TTC549 (cell line): Measurements from ENCODE around the gene HERPUD2.

Experiments used
- FAIRE-seq: peaks from 2 replicates; lab custom pipeline; 2012; peaks lifted over from hg19 to GRCh38; lab: Jason Lieb, UNC

The HERPUD2 gene

GRCh38 chr7:35694784-35695472, at the start of gene HERPUD2:
HERPUD2 (minus strand) TSS chr7:35695135; CDS start chr7:35694330, 805 bp downstream.
- no peak for FAIRE-seq

- no peak for FAIRE-seq
These were observed 44.0 kb upstream of the HERPUD2 start for GRCh38 chr7:35738889-35739288.

- FAIRE-seq: no peak
These were observed 41.8 kb upstream of the HERPUD2 start for GRCh38 chr7:35736725-35737124.

- no peak for FAIRE-seq
These were observed 40.5 kb upstream of the HERPUD2 start for GRCh38 chr7:35735396-35735795.

- no peak for FAIRE-seq
These were observed 39.1 kb upstream of the HERPUD2 start for GRCh38 chr7:35734001-35734483.

GRCh38 chr7:35731349-35731748, 36.4 kb upstream of the HERPUD2 start:
- no peak for FAIRE-seq

- FAIRE-seq: no peak
These were observed 34.3 kb upstream of the HERPUD2 start for GRCh38 chr7:35729061-35729783.

GRCh38 chr7:35728412-35729060, 33.6 kb upstream of the HERPUD2 start:
- no peak for FAIRE-seq

GRCh38 chr7:35727571-35727970, 32.6 kb upstream of the HERPUD2 start:
- no peak for FAIRE-seq

GRCh38 chr7:35726654-35727053, 31.7 kb upstream of the HERPUD2 start:
- FAIRE-seq: no peak

GRCh38 chr7:35725280-35725680, 30.3 kb upstream of the HERPUD2 start:
- no peak for FAIRE-seq

- FAIRE-seq: no peak
These were observed 28.1 kb upstream of the HERPUD2 start for GRCh38 chr7:35723011-35723410.

GRCh38 chr7:35722054-35722849, 27.3 kb upstream of the HERPUD2 start:
- FAIRE-seq: no peak

- FAIRE-seq: no peak
These were observed 26.4 kb upstream of the HERPUD2 start for GRCh38 chr7:35721288-35721687.

GRCh38 chr7:35720849-35721248, 25.9 kb upstream of the HERPUD2 start:
- no peak for FAIRE-seq

- no peak for FAIRE-seq
These were observed 25.1 kb upstream of the HERPUD2 start for GRCh38 chr7:35720032-35720431.

GRCh38 chr7:35718047-35718446, 23.1 kb upstream of the HERPUD2 start:
- FAIRE-seq: no peak

GRCh38 chr7:35717516-35717915, 22.6 kb upstream of the HERPUD2 start:
- no peak for FAIRE-seq

- no peak for FAIRE-seq
These were observed 22.1 kb upstream of the HERPUD2 start for GRCh38 chr7:35717013-35717412.

GRCh38 chr7:35716038-35716803, 21.3 kb upstream of the HERPUD2 start:
- no peak for FAIRE-seq

- FAIRE-seq: no peak
These were observed 19.9 kb upstream of the HERPUD2 start for GRCh38 chr7:35714862-35715261.

- no peak for FAIRE-seq
These were observed 19.5 kb upstream of the HERPUD2 start for GRCh38 chr7:35714407-35714806.
